D721Med (cell line): ENCODE results near the gene TMC5.
"Not testable (repeated sequence)": the region's sequence is repeated elsewhere in the genome, so short reads cannot be mapped to it uniquely, and the experiment has no call there.

ENCODE experiments used
- DNase-seq: peaks from one replicate; pipeline ENCODE4 v3.0.0; 2011; ENCODE audit warnings: low spot score; ENCODE audit not compliant: insufficient read length
- FAIRE-seq: peaks from 2 replicates; lab custom pipeline; 2011; peaks lifted over from hg19 to GRCh38; lab: Jason Lieb, UNC
- CTCF ChIP-seq: IDR thresholded peaks from 2 replicates; pipeline ENCODE4 v1.5.1; 2012; ENCODE audit warnings: mild to moderate bottlenecking, control low read depth; ENCODE audit not compliant: insufficient read depth; ENCODE audit errors: missing control alignments

TMC5 gene

GRCh38 chr16:19392352-19392751 is 25.3 kb upstream of the TMC5 start:
- no peak for FAIRE-seq

GRCh38 chr16:19393226-19394111 is 24.2 kb upstream of the TMC5 start:
- FAIRE-seq, result no peak
- no peak for TF ChIP-seq CTCF
- DNase-seq, result no peak

More at GRCh38 chr16:19392352-19392751, 25.3 kb upstream of the TMC5 start:
- no peak for DNase-seq
- TF ChIP-seq CTCF, result no peak

GRCh38 chr16:19395646-19396267 is 21.9 kb upstream of the TMC5 start:
- not testable (repeated sequence) for DNase-seq, FAIRE-seq

- DNase-seq, result no peak
- no peak for TF ChIP-seq CTCF
- FAIRE-seq, result no peak
These were observed 21.1 kb upstream of the TMC5 start for GRCh38 chr16:19396555-19397011.

- not testable (repeated sequence) for DNase-seq, FAIRE-seq
These were observed 20.3 kb upstream of the TMC5 start for GRCh38 chr16:19397373-19397772.

GRCh38 chr16:19400711-19401110 is 17.0 kb upstream of the TMC5 start:
- FAIRE-seq, result no peak
- DNase-seq, result no peak
- peak; percentile 42 for TF ChIP-seq CTCF

GRCh38 chr16:19406891-19407491 is 10.7 kb upstream of the TMC5 start:
- no peak for TF ChIP-seq CTCF
- FAIRE-seq (no peak), DNase-seq (no peak)
